Activated naive CD4-positive, alpha-beta T cell treated with anti-CD3 and anti-CD28 coated beads for 36 hours (primary cell): Measurements from ENCODE around the gene SIRT5. TPM values are rescaled to one million over a fixed set of nuclear protein-coding genes. Genes with fewer than 3 reads are reported as not detected.

Experiments
- CTCF ChIA-PET: fragments of 350-600 bp; sonication (Branson Sonifier 250); formaldehyde crosslinking; loops from one replicate; lab custom pipeline; 2021; ENCODE audit warnings: antibody characterized with exemption; lab: Charles Lee
- DNase-seq: peaks from one replicate; pipeline ENCODE4 v3.0.0-alpha.2; 2020
- H3K27ac Mint-ChIP-seq: one replicate; pipeline ENCODE4 v1.8.0; 2021; ENCODE audit warnings: mild to moderate bottlenecking, mixed read lengths
- H3K27me3 Mint-ChIP-seq: one replicate; pipeline ENCODE4 v1.8.0; 2021; ENCODE audit warnings: low read depth, mixed read lengths
- H3K36me3 Mint-ChIP-seq: one replicate; pipeline ENCODE4 v1.8.0; 2021; ENCODE audit warnings: low read depth, mixed read lengths
- H3K4me1 Mint-ChIP-seq: one replicate; pipeline ENCODE4 v1.8.0; 2021; ENCODE audit warnings: low read depth, mixed read lengths
- H3K4me3 Mint-ChIP-seq: one replicate; pipeline ENCODE4 v1.8.0; 2021; ENCODE audit warnings: mild to moderate bottlenecking, moderate library complexity, mixed read lengths
- H3K9me3 Mint-ChIP-seq: one replicate; pipeline ENCODE4 v1.8.0; 2021; ENCODE audit warnings: mixed read lengths
- intact Hi-C: fragments of 100-400 bp; cut with micrococcal nuclease; formaldehyde crosslinking; loops from one replicate; pipeline ENCODE4 v1.15.1; 2023
- total RNA-seq, 2 experiments: library from RNA; stranded (reverse); gene quantifications; one replicate each; pipeline ENCODE4 v1.2.3, GENCODE V29; 2021

SIRT5 gene
- total RNA-seq, 2 experiments from 2014 or later: 9.3 to 9.8 TPM

GRCh38 chr6:13615792-13616120 lies 41.4 kb downstream of the SIRT5 start:
- Mint-ChIP-seq H3K4me1 (peaks cover 51% of the 10 kb centered on the region), H3K4me3 (peak overlapping the region; percentile 99), H3K36me3 (peaks cover 27% of the 10 kb centered on the region), H3K27ac (peak overlapping the region; percentile 93), H3K27me3 (no peaks in the 10 kb centered on the region), H3K9me3 (no peaks in the 10 kb centered on the region)
- CTCF ChIA-PET: interaction anchor here (0.6 to 3.0 kb wide), 21 partner anchors 9 to 451 kb away, joined by 3 to 18 read pairs (median 5); partner anchors contain the start of genes RANBP9 and SIRT5
- intact Hi-C loops: loop anchor here (1.0 to 10.0 kb wide), 8 partner anchors 41 to 499 kb away; partner anchors contain the start of genes CD83, GFOD1, MCUR1 and SIRT5
- peak; percentile 58 for DNase-seq

GRCh38 chr6:13617066-13617465 lies 42.7 kb downstream of the SIRT5 start:
- CTCF ChIA-PET: interaction anchor here (0.6 to 3.0 kb wide), 11 partner anchors 13 to 270 kb away, joined by 3 to 18 read pairs (median 3); partner anchors contain the start of gene SIRT5
- intact Hi-C loops: loop anchor here (5.0 to 10.0 kb wide), 3 partner anchors 260 to 498 kb away; partner anchors contain the start of gene CD83
- Mint-ChIP-seq H3K4me1 (peaks cover 45% of the 10 kb centered on the region), H3K36me3 (peaks cover 32% of the 10 kb centered on the region), H3K4me3 (peak overlapping the region; percentile 99), H3K27me3 (no peaks in the 10 kb centered on the region), H3K9me3 (no peaks in the 10 kb centered on the region), H3K27ac (peak overlapping the region; percentile 93)
- DNase-seq: no peak

GRCh38 chr6:13624871-13625288 lies 50.5 kb downstream of the SIRT5 start:
- intact Hi-C loops: loop anchor here (5.0 kb wide), 1 partner anchor 42 kb away; no protein-coding TSS in a partner anchor
- peaks cover 49% of the 10 kb centered on the region for H3K36me3 Mint-ChIP-seq
- no peaks in the 10 kb centered on the region for H3K9me3 Mint-ChIP-seq
- peaks cover 30% of the 10 kb centered on the region for H3K4me1 Mint-ChIP-seq
- CTCF ChIA-PET: interaction anchor here (0.7 to 1.4 kb wide), 7 partner anchors 9 to 76 kb away, joined by 3 to 13 read pairs (median 4); partner anchors contain the start of genes NOL7 and SIRT5
- no peaks in the 10 kb centered on the region for H3K27me3 Mint-ChIP-seq
- H3K4me3 Mint-ChIP-seq: no peak overlapping the region
- peak overlapping the region; percentile 54 for H3K27ac Mint-ChIP-seq
- peak; percentile 37 for DNase-seq

- Mint-ChIP-seq H3K4me1 (peaks cover 53% of the 10 kb centered on the region), H3K9me3 (no peaks in the 10 kb centered on the region), H3K27ac (peak overlapping the region; percentile 96), H3K27me3 (no peaks in the 10 kb centered on the region), H3K36me3 (peaks cover 51% of the 10 kb centered on the region), H3K4me3 (no peak overlapping the region)
- intact Hi-C loops: loop anchor here (5.0 kb wide), 1 partner anchor 38 kb away; no protein-coding TSS in a partner anchor
- no peak for DNase-seq
- CTCF ChIA-PET: interaction anchor here (0.7 to 1.9 kb wide), 6 partner anchors 13 to 83 kb away, joined by 3 to 5 read pairs (median 4); partner anchors contain the start of gene NOL7
Measured at GRCh38 chr6:13629459-13630116, 55.2 kb downstream of the SIRT5 start.

GRCh38 chr6:13630499-13630898 lies 56.1 kb downstream of the SIRT5 start:
- H3K36me3 Mint-ChIP-seq: peaks cover 51% of the 10 kb centered on the region
- intact Hi-C loops: no loop called here
- H3K27ac Mint-ChIP-seq: peak overlapping the region; percentile 96
- H3K27me3 Mint-ChIP-seq: no peaks in the 10 kb centered on the region
- CTCF ChIA-PET: interaction anchor here (0.7 to 1.2 kb wide), 6 partner anchors 12 to 82 kb away, joined by 3 to 4 read pairs (median 3); no protein-coding TSS in a partner anchor
- no peak for DNase-seq
- no peaks in the 10 kb centered on the region for H3K9me3 Mint-ChIP-seq
- peaks cover 57% of the 10 kb centered on the region for H3K4me1 Mint-ChIP-seq
- no peak overlapping the region for H3K4me3 Mint-ChIP-seq

GRCh38 chr6:13633343-13633742 lies 58.9 kb downstream of the SIRT5 start:
- CTCF ChIA-PET: interaction anchor here (1.6 kb wide), 1 partner anchor 9 kb away, joined by 5 read pairs; no protein-coding TSS in a partner anchor
- no peak for DNase-seq
- Mint-ChIP-seq H3K9me3 (no peaks in the 10 kb centered on the region), H3K36me3 (peaks cover 48% of the 10 kb centered on the region), H3K4me1 (peaks cover 68% of the 10 kb centered on the region), H3K4me3 (no peak overlapping the region), H3K27ac (no peak overlapping the region), H3K27me3 (no peaks in the 10 kb centered on the region)
- intact Hi-C loops: no loop called here

- no peaks in the 10 kb centered on the region for H3K27me3 Mint-ChIP-seq
- intact Hi-C loops: loop anchor here (5.0 kb wide), 2 partner anchors 76 to 151 kb away; partner anchors contain the start of gene RANBP9
- peak overlapping the region; percentile 2 for H3K4me3 Mint-ChIP-seq
- H3K9me3 Mint-ChIP-seq: no peaks in the 10 kb centered on the region
- no peak for DNase-seq
- H3K27ac Mint-ChIP-seq: peak overlapping the region; percentile 84
- peaks cover 49% of the 10 kb centered on the region for H3K36me3 Mint-ChIP-seq
- CTCF ChIA-PET: interaction anchor here (0.9 to 1.1 kb wide), 3 partner anchors 21 to 198 kb away, joined by 3 to 4 read pairs (median 3); partner anchors contain the start of gene NOL7
- peaks cover 60% of the 10 kb centered on the region for H3K4me1 Mint-ChIP-seq
Measured at GRCh38 chr6:13635948-13636658, 61.7 kb downstream of the SIRT5 start.

GRCh38 chr6:13638014-13638413 lies 63.6 kb downstream of the SIRT5 start:
- Mint-ChIP-seq H3K4me3 (no peak overlapping the region), H3K9me3 (no peaks in the 10 kb centered on the region), H3K36me3 (peaks cover 48% of the 10 kb centered on the region), H3K27ac (peak overlapping the region; percentile 82), H3K27me3 (no peaks in the 10 kb centered on the region), H3K4me1 (peaks cover 59% of the 10 kb centered on the region)
- CTCF ChIA-PET: no interaction called here
- DNase-seq: no peak
- intact Hi-C loops: loop anchor here (5.0 kb wide), 2 partner anchors 74 to 149 kb away; partner anchors contain the start of gene RANBP9

GRCh38 chr6:13638626-13639025 lies 64.2 kb downstream of the SIRT5 start:
- DNase-seq: no peak
- Mint-ChIP-seq H3K27ac (peak overlapping the region; percentile 82), H3K9me3 (no peaks in the 10 kb centered on the region), H3K4me3 (no peak overlapping the region), H3K36me3 (peaks cover 51% of the 10 kb centered on the region), H3K27me3 (no peaks in the 10 kb centered on the region), H3K4me1 (peaks cover 64% of the 10 kb centered on the region)
- intact Hi-C loops: loop anchor here (5.0 kb wide), 2 partner anchors 74 to 149 kb away; partner anchors contain the start of gene RANBP9
- CTCF ChIA-PET: interaction anchor here (1.4 kb wide), 1 partner anchor 70 kb away, joined by 4 read pairs; no protein-coding TSS in a partner anchor

- no peak for DNase-seq
- Mint-ChIP-seq H3K9me3 (no peaks in the 10 kb centered on the region), H3K27ac (peak overlapping the region; percentile 89), H3K27me3 (no peaks in the 10 kb centered on the region), H3K4me3 (no peak overlapping the region), H3K36me3 (peaks cover 43% of the 10 kb centered on the region), H3K4me1 (peaks cover 46% of the 10 kb centered on the region)
- CTCF ChIA-PET: no interaction called here
- intact Hi-C loops: loop anchor here (1.0 kb wide), 1 partner anchor 27 kb away; no protein-coding TSS in a partner anchor
Measured at GRCh38 chr6:13641315-13641714, 66.9 kb downstream of the SIRT5 start.

- CTCF ChIA-PET: no interaction called here
- intact Hi-C loops: no loop called here
- Mint-ChIP-seq H3K27ac (peak overlapping the region; percentile 31), H3K27me3 (no peaks in the 10 kb centered on the region), H3K4me3 (no peak overlapping the region), H3K9me3 (no peaks in the 10 kb centered on the region), H3K4me1 (peaks cover 31% of the 10 kb centered on the region), H3K36me3 (peaks cover 33% of the 10 kb centered on the region)
- DNase-seq: no peak
Measured at GRCh38 chr6:13643125-13643524, 68.7 kb downstream of the SIRT5 start.

GRCh38 chr6:13648850-13649249 lies 74.4 kb downstream of the SIRT5 start:
- intact Hi-C loops: no loop called here
- peaks cover 23% of the 10 kb centered on the region for H3K36me3 Mint-ChIP-seq
- H3K4me1 Mint-ChIP-seq: peaks cover 16% of the 10 kb centered on the region
- H3K27me3 Mint-ChIP-seq: no peaks in the 10 kb centered on the region
- CTCF ChIA-PET: interaction anchor here (0.6 to 1.3 kb wide), 2 partner anchors 16 to 20 kb away, joined by 4 to 5 read pairs; no protein-coding TSS in a partner anchor
- no peak overlapping the region for H3K4me3 Mint-ChIP-seq
- no peak for DNase-seq
- no peak overlapping the region for H3K27ac Mint-ChIP-seq
- no peaks in the 10 kb centered on the region for H3K9me3 Mint-ChIP-seq
